ENCODE measurements around the gene SLC13A2. TPM values are rescaled to one million over a fixed set of nuclear protein-coding genes. Genes with fewer than 3 reads are reported as not detected.

SLC13A2 gene
- total RNA-seq, 1 experiment from 2014 or later = not detected

DNA sequence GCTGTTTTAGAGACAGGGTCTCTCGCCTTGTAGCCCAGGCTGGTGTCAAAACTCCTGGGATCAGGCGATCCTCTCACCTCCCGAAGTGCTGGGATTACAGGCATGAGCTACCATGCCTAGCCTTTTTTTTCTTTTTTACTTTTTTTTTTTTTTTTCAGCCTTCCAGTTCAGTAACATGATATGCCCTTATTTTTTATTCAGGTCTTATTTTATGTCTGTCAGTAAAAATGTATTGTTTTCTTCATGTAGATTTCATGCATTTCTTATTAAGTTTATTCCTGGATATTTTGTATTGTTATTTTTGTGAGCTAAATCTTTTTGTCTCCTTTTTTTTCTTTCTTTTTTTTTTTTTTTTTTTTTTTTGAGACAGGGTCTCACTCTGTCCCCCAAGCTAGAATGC lies 30.0 kb downstream of the SLC13A2 start:
- no peaks in the 10 kb centered on the region for H3K27me3 ChIP-seq (ENCODE audit: insufficient read depth, low read length)

More for the DNA sequence above, 30.0 kb downstream of the SLC13A2 start:
- no peak overlapping the region for H2BK120ac ChIP-seq (ENCODE audit: low read depth, low read length, poor library complexity, severe bottlenecking)
- H4K5ac ChIP-seq (ENCODE audit: insufficient read length, low read depth, low read length) = no peak overlapping the region
- Mint-ChIP-seq H3K9me3 (no peaks in the 10 kb centered on the region), H3K27me3 (ENCODE audit: low read depth) (peaks cover 6% of the 10 kb centered on the region), H3K4me1 (peaks cover 8 to 35% of the 10 kb centered on the region in 2 experiments), H3K4me3 (no peak overlapping the region), H3K27ac (no peak overlapping the region), H3K36me3 (ENCODE audit: insufficient read depth in 1 of 3, low read depth in 3 of 3) (no peaks in the 10 kb centered on the region)
- H2AFZ ChIP-seq (ENCODE audit: low read length) = no peak overlapping the region
- TF ChIP-seq, protein P1, sequence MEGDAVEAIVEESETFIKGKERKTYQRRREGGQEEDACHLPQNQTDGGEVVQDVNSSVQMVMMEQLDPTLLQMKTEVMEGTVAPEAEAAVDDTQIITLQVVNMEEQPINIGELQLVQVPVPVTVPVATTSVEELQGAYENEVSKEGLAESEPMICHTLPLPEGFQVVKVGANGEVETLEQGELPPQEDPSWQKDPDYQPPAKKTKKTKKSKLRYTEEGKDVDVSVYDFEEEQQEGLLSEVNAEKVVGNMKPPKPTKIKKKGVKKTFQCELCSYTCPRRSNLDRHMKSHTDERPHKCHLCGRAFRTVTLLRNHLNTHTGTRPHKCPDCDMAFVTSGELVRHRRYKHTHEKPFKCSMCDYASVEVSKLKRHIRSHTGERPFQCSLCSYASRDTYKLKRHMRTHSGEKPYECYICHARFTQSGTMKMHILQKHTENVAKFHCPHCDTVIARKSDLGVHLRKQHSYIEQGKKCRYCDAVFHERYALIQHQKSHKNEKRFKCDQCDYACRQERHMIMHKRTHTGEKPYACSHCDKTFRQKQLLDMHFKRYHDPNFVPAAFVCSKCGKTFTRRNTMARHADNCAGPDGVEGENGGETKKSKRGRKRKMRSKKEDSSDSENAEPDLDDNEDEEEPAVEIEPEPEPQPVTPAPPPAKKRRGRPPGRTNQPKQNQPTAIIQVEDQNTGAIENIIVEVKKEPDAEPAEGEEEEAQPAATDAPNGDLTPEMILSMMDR (conservative IDR thresholded peaks at IDR 0.05) = no peak
- no peak overlapping the region for H3K18ac ChIP-seq (ENCODE audit: insufficient read length, low read depth, low read length)
- H2BK20ac ChIP-seq (ENCODE audit: low read depth, low read length, poor library complexity, severe bottlenecking) = no peak overlapping the region
- H2BK15ac ChIP-seq (ENCODE audit: low read depth, low read length) = no peak overlapping the region
- no peaks in the 10 kb centered on the region for H3K79me1 ChIP-seq (ENCODE audit: insufficient read depth, low read depth, low read length, poor library complexity, severe bottlenecking)
- H3K4ac ChIP-seq (ENCODE audit: low read depth, low read length) = no peak overlapping the region
- H2BK5ac ChIP-seq (ENCODE audit: insufficient read length, low read length) = no peak overlapping the region
- H3K4me2 ChIP-seq (ENCODE audit: insufficient read depth, insufficient read length, low read length) = no peak overlapping the region
- no peaks in the 10 kb centered on the region for H3K79me2 ChIP-seq (ENCODE audit: insufficient read depth, low read length)
- no peaks in the 10 kb centered on the region for H3K9me3 ChIP-seq (ENCODE audit: control insufficient read depth, low read depth, low read length)
- H4K8ac ChIP-seq (replicated peaks; ENCODE audit: insufficient read length, low read depth, low read length) = no peak overlapping the region
- WGBS (ENCODE audit: extremely low coverage, insufficient read length, low lambda C conversion rate) = no CpG with 5 or more reads among the region's 3 CpGs
- no peaks in the 10 kb centered on the region; the same call in 1 of the 2 replicates for H3K4me1 ChIP-seq (ENCODE audit: insufficient read depth, low read length)
- no peaks in the 10 kb centered on the region for H3K23me2 ChIP-seq (ENCODE audit: insufficient read length, low read depth, low read length, poor library complexity, severe bottlenecking)
- H3K27ac ChIP-seq (ENCODE audit: insufficient read length, low read depth, low read length) = no peak overlapping the region
- H3K23ac ChIP-seq (ENCODE audit: insufficient read length, low read depth, low read length) = no peak overlapping the region
- no peak for DNase-seq
- H3K9ac ChIP-seq (ENCODE audit: extremely low read depth, insufficient read length, low read length) = no peak overlapping the region
- H2AK5ac ChIP-seq (ENCODE audit: insufficient read length, low read length) = no peak overlapping the region
- no peak overlapping the region for H3T11ph ChIP-seq (ENCODE audit: low read length)
- no peak overlapping the region for H3K14ac ChIP-seq (ENCODE audit: insufficient read depth, low read length)
- H4K91ac ChIP-seq (ENCODE audit: insufficient read length, low read depth, low read length) = no peak overlapping the region
- H4K20me1 ChIP-seq (ENCODE audit: control insufficient read depth, insufficient read depth, insufficient read length) = no peaks in the 10 kb centered on the region
- H3K56ac ChIP-seq (ENCODE audit: insufficient read length, low read depth, low read length) = no peak overlapping the region
- no peak overlapping the region for H2BK12ac ChIP-seq (ENCODE audit: insufficient read length, low read depth, low read length)
